ENCODE results near the gene DHH. TPM values are rescaled to one million over a fixed set of nuclear protein-coding genes. Genes with fewer than 3 reads are reported as not detected.

Gene DHH
- total RNA-seq, 4 donors from 2014 or later, result 0.66 to 3.0 (median 1.9) TPM

- intact Hi-C loops (cut with DNase I), result no loop called here
- 9% methylated on average over 4 of the region's 4 CpGs for WGBS
- Histone ChIP-seq H3K27ac (replicated peaks in 1 of 4) (peak overlapping the region; percentile 94 to 99 (median 96)), H3K4me3 (peak overlapping the region; percentile 74 to 89 (median 80)), H3K9me3 (no peaks in the 10 kb centered on the region), H3K4me1 (peaks cover 53 to 66% (median 64%) of the 10 kb centered on the region in 4 donors), H3K27me3 (no peaks in the 10 kb centered on the region), H3K36me3 (peaks cover 4 to 31% (median 24%) of the 10 kb centered on the region in 4 donors)
- TF ChIP-seq POLR2A (IDR thresholded peaks at IDR 0.05; ENCODE audit: low read depth) (no peak), POLR2AphosphoS5 (IDR thresholded peaks at IDR 0.05) (peak; percentile 74 to 81)
- no peak for DNase-seq (ENCODE audit: extremely low spot score)
These were observed 14.4 kb upstream of the DHH start for GRCh38 chr12:49108958-49109404.

- peak overlapping the region in 3 of 4 donors; percentile 28 to 46 (median 32) for H3K27ac ChIP-seq (replicated peaks in 1 of 4)
- H3K4me1 ChIP-seq, result peaks cover 51 to 65% (median 58%) of the 10 kb centered on the region in 4 donors
- H3K36me3 ChIP-seq, result peaks cover 36 to 65% (median 58%) of the 10 kb centered on the region in 4 donors
- TF ChIP-seq POLR2A (IDR thresholded peaks at IDR 0.05; ENCODE audit: low read depth) (no peak), CTCF (IDR thresholded peaks at IDR 0.05) (no peak), POLR2AphosphoS5 (IDR thresholded peaks at IDR 0.05) (no peak), EP300 (IDR thresholded peaks at IDR 0.05) (no peak)
- H3K9me3 ChIP-seq, result no peaks in the 10 kb centered on the region
- intact Hi-C loops (cut with DNase I), result no loop called here
- H3K4me3 ChIP-seq, result no peak overlapping the region
- WGBS, result 45% methylated on average over 9 of the region's 9 CpGs
- DNase-seq (ENCODE audit: extremely low spot score), result no peak
- no peaks in the 10 kb centered on the region for H3K27me3 ChIP-seq
These were observed 11.0 kb upstream of the DHH start for GRCh38 chr12:49105504-49106084.

- TF ChIP-seq CTCF (IDR thresholded peaks at IDR 0.05) (no peak), POLR2AphosphoS5 (IDR thresholded peaks at IDR 0.05) (no peak), EP300 (IDR thresholded peaks at IDR 0.05) (no peak)
- Histone ChIP-seq H3K27me3 (no peaks in the 10 kb centered on the region), H3K4me1 (peaks cover 51 to 65% (median 58%) of the 10 kb centered on the region in 4 donors), H3K27ac (replicated peaks in 1 of 4) (no peak overlapping the region), H3K9me3 (no peaks in the 10 kb centered on the region), H3K4me3 (no peak overlapping the region), H3K36me3 (peaks cover 44 to 73% (median 66%) of the 10 kb centered on the region in 4 donors)
- intact Hi-C loops (cut with DNase I), result no loop called here
- 41% methylated on average over 3 of the region's 3 CpGs for WGBS
- DNase-seq (ENCODE audit: extremely low spot score), result no peak
These were observed 10.2 kb upstream of the DHH start for GRCh38 chr12:49104822-49105221.

- Histone ChIP-seq H3K9me3 (no peaks in the 10 kb centered on the region), H3K36me3 (peaks cover 63 to 95% (median 86%) of the 10 kb centered on the region in 4 donors), H3K4me3 (no peak overlapping the region), H3K4me1 (peaks cover 13 to 21% (median 15%) of the 10 kb centered on the region in 4 donors), H3K27me3 (no peaks in the 10 kb centered on the region), H3K27ac (replicated peaks in 1 of 4) (no peak overlapping the region)
- no peak for DNase-seq (ENCODE audit: extremely low spot score)
- intact Hi-C loops (cut with DNase I), result no loop called here
- WGBS, result 92% methylated on average over 6 of the region's 6 CpGs
- no peak for TF ChIP-seq POLR2A (IDR thresholded peaks at IDR 0.05; ENCODE audit: low read depth)
- no peak for TF ChIP-seq POLR2AphosphoS5 (IDR thresholded peaks at IDR 0.05)
- no peak for TF ChIP-seq CTCF (IDR thresholded peaks at IDR 0.05)
- no peak for TF ChIP-seq EP300 (IDR thresholded peaks at IDR 0.05)
These were observed 5.8 kb upstream of the DHH start for GRCh38 chr12:49100380-49100779.

- 91% methylated on average over 2 of the region's 2 CpGs for WGBS
- intact Hi-C loops (cut with DNase I), result no loop called here
- no peak for TF ChIP-seq POLR2AphosphoS5 (IDR thresholded peaks at IDR 0.05)
- no peak for TF ChIP-seq EP300 (IDR thresholded peaks at IDR 0.05)
- no peak for TF ChIP-seq CTCF (IDR thresholded peaks at IDR 0.05)
- no peak for TF ChIP-seq POLR2A (IDR thresholded peaks at IDR 0.05; ENCODE audit: low read depth)
- Histone ChIP-seq H3K4me3 (no peak overlapping the region), H3K36me3 (peaks cover 56 to 79% (median 73%) of the 10 kb centered on the region in 4 donors), H3K27ac (replicated peaks in 1 of 4) (no peak overlapping the region), H3K4me1 (peaks cover 12 to 19% (median 14%) of the 10 kb centered on the region in 4 donors), H3K27me3 (peaks cover 0 to 13% (median 9%) of the 10 kb centered on the region in 4 donors), H3K9me3 (no peaks in the 10 kb centered on the region)
- DNase-seq (ENCODE audit: extremely low spot score), result no peak
These were observed 4.1 kb upstream of the DHH start for GRCh38 chr12:49098703-49099102.
